HEK293T (cell line): ENCODE results near the gene FUBP3.
A peak's percentile ranks its signal among the peaks of the same experiment; 100 is the strongest.

ENCODE experiments used
- CTCF ChIA-PET: fragments of 350-600 bp; formaldehyde crosslinking; extraction: SDS; loops from one replicate; lab custom pipeline; 2021; ENCODE audit warnings: antibody characterized with exemption, inconsistent platforms; lab: Yijun Ruan, JAX
- POLR2A ChIA-PET: fragments of 350-600 bp; formaldehyde crosslinking; extraction: SDS; loops from one replicate; lab custom pipeline; 2020; ENCODE audit warnings: antibody characterized with exemption, inconsistent platforms; lab: Yijun Ruan, JAX
- DNase-seq: peaks from one replicate; pipeline ENCODE4 v3.0.0; 2012; ENCODE audit warnings: mixed read lengths; ENCODE audit errors: extremely low spot score
- ARNT ChIP-seq: fragments of 450-650 bp; IDR thresholded peaks from 2 replicates; pipeline ENCODE4 v1.6.1; 2017; ENCODE audit warnings: mild to moderate bottlenecking
- BHLHE40 ChIP-seq: fragments of 450-650 bp; IDR thresholded peaks from 2 replicates; pipeline ENCODE4 v1.6.1; 2016; ENCODE audit warnings: mild to moderate bottlenecking, moderate library complexity, borderline replicate concordance
- CTBP1 ChIP-seq: fragments of 450-650 bp; IDR thresholded peaks from 2 replicates; pipeline ENCODE4 v1.6.1; 2016; ENCODE audit warnings: borderline replicate concordance
- ELF4 ChIP-seq: fragments of 450-650 bp; IDR thresholded peaks from 2 replicates; pipeline ENCODE4 v1.6.1; 2017; ENCODE audit warnings: antibody characterized with exemption
- FOXA1 ChIP-seq: fragments of 450-650 bp; IDR thresholded peaks from 2 replicates; pipeline ENCODE4 v1.6.1; 2016; ENCODE audit warnings: mild to moderate bottlenecking
- FOXK2 ChIP-seq: fragments of 450-650 bp; IDR thresholded peaks from 2 replicates; pipeline ENCODE4 v1.6.1; 2016; ENCODE audit warnings: mild to moderate bottlenecking
- FOXM1 ChIP-seq: fragments of 450-650 bp; IDR thresholded peaks from 2 replicates; pipeline ENCODE4 v1.6.1; 2017; ENCODE audit warnings: mild to moderate bottlenecking, borderline replicate concordance
- HDGF ChIP-seq: fragments of 450-650 bp; IDR thresholded peaks from 2 replicates; pipeline ENCODE4 v1.6.1; 2017; ENCODE audit warnings: antibody characterized with exemption, borderline replicate concordance
- L3MBTL2 ChIP-seq: fragments of 450-650 bp; conservative IDR thresholded peaks from 2 replicates; pipeline ENCODE4 v1.6.1; 2016; ENCODE audit warnings: mild to moderate bottlenecking
- LEF1 ChIP-seq: fragments of 450-650 bp; IDR thresholded peaks from 2 replicates; pipeline ENCODE4 v1.6.1; 2017; ENCODE audit warnings: mild to moderate bottlenecking, borderline replicate concordance
- NFRKB ChIP-seq: fragments of 450-650 bp; IDR thresholded peaks from 2 replicates; pipeline ENCODE4 v1.6.1; 2016; ENCODE audit warnings: mild to moderate bottlenecking, moderate library complexity
- PKNOX1 ChIP-seq: fragments of 450-650 bp; IDR thresholded peaks from 2 replicates; pipeline ENCODE4 v1.6.1; 2016
- SP1 ChIP-seq: fragments of 450-650 bp; IDR thresholded peaks from 2 replicates; pipeline ENCODE4 v1.6.1; 2017
- SUZ12 ChIP-seq: fragments of 450-650 bp; IDR thresholded peaks from 2 replicates; pipeline ENCODE4 v1.6.1; 2016; ENCODE audit warnings: mild to moderate bottlenecking
- TARDBP ChIP-seq: fragments of 450-650 bp; IDR thresholded peaks from 2 replicates; pipeline ENCODE4 v1.6.1; 2016
- ZNF384 ChIP-seq: fragments of 450-650 bp; IDR thresholded peaks from 2 replicates; pipeline ENCODE4 v1.6.1; 2016

The FUBP3 gene

GRCh38 chr9:130627896-130628792 is 48.8 kb downstream of the FUBP3 start:
- POLR2A ChIA-PET = no interaction called here
- peak; percentile 49 for TF ChIP-seq PKNOX1
- TF ChIP-seq ELF4 = no peak
- CTCF ChIA-PET = no interaction called here

GRCh38 chr9:130629443-130630070 is 50.2 kb downstream of the FUBP3 start:
- POLR2A ChIA-PET = interaction anchor here (1.1 kb wide), 1 partner anchor 53 kb away, joined by 3 read pairs; no protein-coding TSS in a partner anchor
- no peak for TF ChIP-seq FOXK2
- no peak for TF ChIP-seq ELF4
- no peak for TF ChIP-seq PKNOX1
- no peak for TF ChIP-seq CTBP1
- TF ChIP-seq L3MBTL2 = no peak
- TF ChIP-seq SUZ12 = no peak
- no peak for TF ChIP-seq FOXA1
- no peak for TF ChIP-seq HDGF
- TF ChIP-seq ZNF384 = no peak
- DNase-seq = no peak
- CTCF ChIA-PET = no interaction called here

More at GRCh38 chr9:130627896-130628792, 48.8 kb downstream of the FUBP3 start:
- no peak for DNase-seq

- TF ChIP-seq ZNF384 = no peak
- TF ChIP-seq ELF4 = no peak
- TF ChIP-seq SP1 = no peak
- TF ChIP-seq FOXK2 = no peak
- no peak for TF ChIP-seq HDGF
- no peak for TF ChIP-seq BHLHE40
- TF ChIP-seq SUZ12 = no peak
- no peak for TF ChIP-seq FOXM1
- no peak for TF ChIP-seq TARDBP
- no peak for TF ChIP-seq PKNOX1
- no peak for TF ChIP-seq L3MBTL2
- TF ChIP-seq LEF1 = no peak
- no peak for TF ChIP-seq CTBP1
- TF ChIP-seq ARNT = no peak
- TF ChIP-seq NFRKB = no peak
- TF ChIP-seq FOXA1 = no peak
- POLR2A ChIA-PET = interaction anchor here (1.1 kb wide), 1 partner anchor 52 kb away, joined by 3 read pairs; no protein-coding TSS in a partner anchor
Measured at GRCh38 chr9:130630071-130630450, 50.7 kb downstream of the FUBP3 start.

GRCh38 chr9:130630506-130631330 is 51.3 kb downstream of the FUBP3 start:
- TF ChIP-seq SP1 (no peak), NFRKB (no peak), ELF4 (no peak), PKNOX1 (no peak)
- ChIA-PET POLR2A (no interaction called here), CTCF (interaction anchor here (0.6 kb wide), 1 partner anchor 181 kb away, joined by 4 read pairs; no protein-coding TSS in a partner anchor)
- no peak for DNase-seq

More at GRCh38 chr9:130630071-130630450, 50.7 kb downstream of the FUBP3 start:
- DNase-seq = no peak
- CTCF ChIA-PET = no interaction called here

- no peak for DNase-seq
- CTCF ChIA-PET = no interaction called here
- POLR2A ChIA-PET = no interaction called here
- no peak for TF ChIP-seq FOXM1
- TF ChIP-seq HDGF = no peak
- no peak for TF ChIP-seq SP1
- TF ChIP-seq PKNOX1 = no peak
- no peak for TF ChIP-seq CTBP1
- no peak for TF ChIP-seq SUZ12
- no peak for TF ChIP-seq BHLHE40
- TF ChIP-seq ARNT = no peak
- no peak for TF ChIP-seq L3MBTL2
- no peak for TF ChIP-seq FOXA1
- no peak for TF ChIP-seq NFRKB
- no peak for TF ChIP-seq ZNF384
- TF ChIP-seq LEF1 = no peak
- TF ChIP-seq ELF4 = no peak
- TF ChIP-seq FOXK2 = no peak
- no peak for TF ChIP-seq TARDBP
Measured at GRCh38 chr9:130631331-130632080, 52.1 kb downstream of the FUBP3 start.
